Left lobe of liver (tissue), 2 donors: ENCODE results near the gene QRICH1. TPM values are rescaled to one million over a fixed set of nuclear protein-coding genes. Genes with fewer than 3 reads are reported as not detected.

ENCODE experiments used
- ATAC-seq: fragments of 200-7000 bp; cut with Tn5 transposase; one replicate; pipeline ENCODE4 v1.9.1; 2020; ENCODE audit warnings: mild to moderate bottlenecking, moderate library complexity
- DNase-seq: peaks from one replicate; pipeline ENCODE4 v3.0.0-alpha.2; 2020; ENCODE audit warnings: low spot score
- total RNA-seq: library from RNA; stranded (reverse); gene quantifications from one replicate; pipeline ENCODE4 v1.2.1, GENCODE V29; 2021
- donor health status: DM: no; HTN: no; CAD: no; lungs with moderate emphysema.
- donor health status: DM: no; HTN: yes; CAD: no.

QRICH1 gene
- total RNA-seq, 1 donor from 2014 or later: 33.4 TPM

- DNase-seq: no peak
- ATAC-seq: no peak
Observed at GRCh38 chr3:49034650-49035049, 59.2 kb downstream of the QRICH1 start.

- ATAC-seq (no peak), DNase-seq (no peak)
Observed at GRCh38 chr3:49032646-49033304, 61.1 kb downstream of the QRICH1 start.

GRCh38 chr3:49030321-49030720, 63.5 kb downstream of the QRICH1 start:
- DNase-seq: no peak

GRCh38 chr3:49029563-49029884, 64.3 kb downstream of the QRICH1 start:
- no peak for ATAC-seq
- no peak for DNase-seq

More at GRCh38 chr3:49030321-49030720, 63.5 kb downstream of the QRICH1 start:
- no peak for ATAC-seq

- DNase-seq (peak; percentile 95), ATAC-seq (peak; percentile 92)
Observed at GRCh38 chr3:49028673-49029562, 65.0 kb downstream of the QRICH1 start, which contains the start of gene IMPDH2. IMPDH2 (minus strand) TSS chr3:49029398; CDS start chr3:49029350, 48 bp downstream.

- ATAC-seq: no peak
- DNase-seq: no peak
Observed at GRCh38 chr3:49028298-49028672, 65.6 kb downstream of the QRICH1 start.

GRCh38 chr3:49027634-49028033, 66.2 kb downstream of the QRICH1 start:
- ATAC-seq: no peak
- DNase-seq: no peak

GRCh38 chr3:49026536-49026935, 67.3 kb downstream of the QRICH1 start:
- DNase-seq (no peak), ATAC-seq (no peak)

GRCh38 chr3:49025793-49026520, 67.9 kb downstream of the QRICH1 start:
- ATAC-seq: no peak

GRCh38 chr3:49025005-49025792, 68.7 kb downstream of the QRICH1 start:
- ATAC-seq (no peak), DNase-seq (no peak)

More at GRCh38 chr3:49025793-49026520, 67.9 kb downstream of the QRICH1 start:
- DNase-seq: no peak

GRCh38 chr3:49024449-49024848, 69.4 kb downstream of the QRICH1 start:
- ATAC-seq (no peak), DNase-seq (no peak)

- ATAC-seq: no peak
Observed at GRCh38 chr3:49023775-49024174, 70.1 kb downstream of the QRICH1 start.

GRCh38 chr3:49022688-49023171, 71.1 kb downstream of the QRICH1 start:
- no peak for ATAC-seq

More at GRCh38 chr3:49023775-49024174, 70.1 kb downstream of the QRICH1 start:
- no peak for DNase-seq

GRCh38 chr3:49021813-49022687, 71.8 kb downstream of the QRICH1 start, which contains the start of gene NDUFAF3:
NDUFAF3 (plus strand) TSS chr3:49022121; CDS start chr3:49022145, 24 bp downstream.
- DNase-seq: peak; percentile 94
- ATAC-seq: peak; percentile 79

More at GRCh38 chr3:49022688-49023171, 71.1 kb downstream of the QRICH1 start:
- no peak for DNase-seq

- DNase-seq: peak; percentile 99
- peak; percentile 82 for ATAC-seq
Observed at GRCh38 chr3:49021213-49021812, 72.6 kb downstream of the QRICH1 start.

GRCh38 chr3:49020330-49021212, 73.3 kb downstream of the QRICH1 start:
- DNase-seq (peak; percentile 72), ATAC-seq (peak; percentile 15)

- no peak for DNase-seq
- ATAC-seq: no peak
Observed at GRCh38 chr3:49019941-49020329, 73.9 kb downstream of the QRICH1 start.

- ATAC-seq (no peak), DNase-seq (no peak)
Observed at GRCh38 chr3:49018707-49019006, 75.2 kb downstream of the QRICH1 start.
